OCI-LY1 (cell line): Measurements from ENCODE around the gene SPINT1.
A peak's percentile ranks its signal among the peaks of the same experiment; 100 is the strongest.

ENCODE experiments used
- H2AFZ ChIP-seq: fragments of 200-600 bp; sonication (generic), shearing (Covaris generic); 2 replicates; pipeline ENCODE4 v1.6.0; 2014; ENCODE audit warnings: antibody characterized with exemption, mild to moderate bottlenecking, low read length
- H3F3A ChIP-seq: fragments of 200-600 bp; sonication (generic), shearing (Covaris generic); 2 replicates; pipeline ENCODE4 v1.6.0; 2014; ENCODE audit warnings: mild to moderate bottlenecking, antibody characterized with exemption, low read length, moderate library complexity; ENCODE audit not compliant: insufficient read depth
- H3K27ac ChIP-seq: fragments of 200-600 bp; sonication (generic); 2 replicates; pipeline ENCODE4 v1.5.1; 2014; ENCODE audit warnings: low read length, mixed run types, mild to moderate bottlenecking, low read depth; ENCODE audit not compliant: poor library complexity, severe bottlenecking
- H3K27me3 ChIP-seq: fragments of 200-600 bp; sonication (generic); 2 replicates; pipeline ENCODE4 v1.6.0; 2014; ENCODE audit warnings: antibody characterized with exemption, mild to moderate bottlenecking, low read length, moderate library complexity; ENCODE audit not compliant: insufficient read depth
- H3K36me3 ChIP-seq: fragments of 200-600 bp; sonication (generic); 2 replicates; pipeline ENCODE4 v1.6.1; 2014; ENCODE audit warnings: mild to moderate bottlenecking, antibody characterized with exemption, low read length, moderate library complexity, mixed read lengths; ENCODE audit not compliant: insufficient read depth
- H3K4me1 ChIP-seq: fragments of 200-600 bp; sonication (generic); 2 replicates; pipeline ENCODE4 v1.5.1; 2014; ENCODE audit warnings: mild to moderate bottlenecking, low read length, moderate library complexity; ENCODE audit not compliant: insufficient read depth, severe bottlenecking
- H3K4me2 ChIP-seq: fragments of 200-600 bp; sonication (generic), shearing (Covaris generic); 2 replicates; pipeline ENCODE4 v1.6.1; 2014; ENCODE audit warnings: low read length
- H3K4me3 ChIP-seq: fragments of 200-600 bp; sonication (generic); 2 replicates; pipeline ENCODE4 v1.5.1; 2014; ENCODE audit warnings: low read length, low read depth, mild to moderate bottlenecking, mixed read lengths; ENCODE audit not compliant: poor library complexity, severe bottlenecking
- H3K79me2 ChIP-seq: fragments of 200-600 bp; shearing (Covaris generic); 2 replicates; pipeline ENCODE4 v1.6.1; 2016; ENCODE audit warnings: mixed run types, low read length, mixed read lengths; ENCODE audit not compliant: insufficient read depth
- H3K9ac ChIP-seq: fragments of 200-600 bp; sonication (generic), shearing (Covaris generic); 2 replicates; pipeline ENCODE4 v1.6.1; 2014; ENCODE audit warnings: mild to moderate bottlenecking, low read length, mixed read lengths
- H3K9me2 ChIP-seq: fragments of 200-600 bp; sonication (generic), shearing (Covaris generic); 2 replicates; pipeline ENCODE4 v1.6.1; 2014; ENCODE audit warnings: low read depth, mild to moderate bottlenecking, low read length, mixed read lengths
- H3K9me3 ChIP-seq: fragments of 200-600 bp; shearing (Covaris generic); 2 replicates; pipeline ENCODE4 v1.6.1; 2014; ENCODE audit warnings: low read length, mixed read lengths
- H4K20me1 ChIP-seq: fragments of 200-600 bp; sonication (generic), shearing (Covaris generic); 2 replicates; pipeline ENCODE4 v1.6.0; 2016; ENCODE audit warnings: mild to moderate bottlenecking, low read length; ENCODE audit not compliant: insufficient read depth
- CTCF ChIP-seq: fragments of 200-600 bp; sonication (generic), shearing (Covaris generic); IDR thresholded peaks from 2 replicates; pipeline ENCODE4 v1.5.1; 2017; ENCODE audit warnings: mild to moderate bottlenecking, antibody characterized with exemption, low read length, moderate library complexity, mixed read lengths
- EZH2 ChIP-seq: fragments of 200-600 bp; sonication (generic), shearing (Covaris generic); IDR thresholded peaks from 2 replicates; pipeline ENCODE4 v1.8.0; 2017; ENCODE audit warnings: borderline replicate concordance, mixed run types, mild to moderate bottlenecking, antibody characterized with exemption, low read length, moderate library complexity, mixed read lengths

SPINT1 gene

GRCh38 chr15:40845036-40845435 is 1.2 kb downstream of the SPINT1 start:
- Histone ChIP-seq H3K9me2 (no peaks in the 10 kb centered on the region), H3K27ac (no peak overlapping the region), H3K27me3 (no peaks in the 10 kb centered on the region), H2AFZ (peak overlapping the region; percentile 18; the same call in 1 of the 2 replicates), H3K9ac (peak overlapping the region; percentile 70), H3K4me2 (peak overlapping the region; percentile 91), H3F3A (no peaks in the 10 kb centered on the region), H4K20me1 (no peaks in the 10 kb centered on the region), H3K4me3 (peak overlapping the region; percentile 68), H3K36me3 (no peaks in the 10 kb centered on the region), H3K9me3 (no peaks in the 10 kb centered on the region), H3K79me2 (no peaks in the 10 kb centered on the region), H3K4me1 (peaks cover 37% of the 10 kb centered on the region)
- no peak for TF ChIP-seq EZH2
- TF ChIP-seq CTCF: no peak

GRCh38 chr15:40845511-40846284 is 1.9 kb downstream of the SPINT1 start:
- H3K4me2 ChIP-seq: peak overlapping the region; percentile 91
- no peaks in the 10 kb centered on the region for H3K9me3 ChIP-seq
- H3K4me3 ChIP-seq: peak overlapping the region; percentile 68
- H3K9me2 ChIP-seq: no peaks in the 10 kb centered on the region
- peak overlapping the region; percentile 11 for H3K27ac ChIP-seq
- peaks cover 37% of the 10 kb centered on the region for H3K4me1 ChIP-seq
- H3K9ac ChIP-seq: no peak overlapping the region; the same call in 1 of the 2 replicates
- H4K20me1 ChIP-seq: no peaks in the 10 kb centered on the region
- TF ChIP-seq EZH2 (no peak), CTCF (no peak)
- no peaks in the 10 kb centered on the region for H3K27me3 ChIP-seq
- no peaks in the 10 kb centered on the region for H3K36me3 ChIP-seq
- H3K79me2 ChIP-seq: no peaks in the 10 kb centered on the region
- H3F3A ChIP-seq: no peaks in the 10 kb centered on the region
- no peak overlapping the region for H2AFZ ChIP-seq

DNA sequence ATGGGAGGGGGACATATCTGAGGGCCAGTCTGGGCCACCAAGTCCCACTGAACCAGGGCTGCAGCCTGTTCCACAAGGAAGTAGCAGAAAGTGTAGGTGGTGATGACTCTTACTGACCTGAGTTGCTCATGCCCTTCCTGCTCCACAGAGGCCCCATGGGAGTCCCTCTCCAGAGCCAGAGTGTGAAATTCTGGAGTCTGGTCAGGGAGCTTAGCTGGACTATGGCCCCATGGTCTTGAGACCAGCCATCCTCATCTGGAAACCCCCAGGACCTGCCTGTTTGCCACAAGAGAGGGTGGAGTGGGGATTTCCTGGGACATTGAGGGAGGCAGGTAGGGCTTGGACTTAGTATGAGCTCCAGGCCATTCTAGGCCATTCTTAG is 3.0 kb downstream of the SPINT1 start:
- Histone ChIP-seq H3K4me1 (peaks cover 37% of the 10 kb centered on the region), H3F3A (no peaks in the 10 kb centered on the region), H3K4me2 (peak overlapping the region; percentile 91), H3K36me3 (no peaks in the 10 kb centered on the region), H2AFZ (no peak overlapping the region), H3K4me3 (peak overlapping the region; percentile 18), H3K9ac (no peak overlapping the region; the same call in 1 of the 2 replicates), H3K9me2 (no peaks in the 10 kb centered on the region), H3K27ac (peak overlapping the region; percentile 50), H3K79me2 (no peaks in the 10 kb centered on the region), H3K27me3 (no peaks in the 10 kb centered on the region), H4K20me1 (no peaks in the 10 kb centered on the region), H3K9me3 (no peaks in the 10 kb centered on the region)
- TF ChIP-seq CTCF: no peak
- no peak for TF ChIP-seq EZH2
